IPS-15b (cell line): ENCODE data around the gene SDC3.

Experiments used
- H3K27me3 ChIP-seq: one replicate; pipeline ENCODE4 v1.6.1; 2013; ENCODE audit warnings: low read length; ENCODE audit not compliant: control insufficient read depth, insufficient read depth
- H3K36me3 ChIP-seq: one replicate; pipeline ENCODE4 v1.6.1; 2013; ENCODE audit warnings: low read length; ENCODE audit not compliant: control insufficient read depth, insufficient read depth
- H3K4me1 ChIP-seq: one replicate; pipeline ENCODE4 v1.6.1; 2013; ENCODE audit warnings: mild to moderate bottlenecking, low read length; ENCODE audit not compliant: control insufficient read depth, insufficient read depth
- H3K4me3 ChIP-seq: one replicate; pipeline ENCODE4 v1.5.1; 2013; ENCODE audit warnings: low read depth, low read length
- H3K9ac ChIP-seq: one replicate; pipeline ENCODE4 v1.6.1; 2013; ENCODE audit warnings: low read depth, mild to moderate bottlenecking, low read length
- H3K9me3 ChIP-seq: one replicate; pipeline ENCODE4 v1.6.1; 2013; ENCODE audit warnings: mild to moderate bottlenecking, low read length; ENCODE audit not compliant: control insufficient read depth, insufficient read depth

Gene SDC3

DNA sequence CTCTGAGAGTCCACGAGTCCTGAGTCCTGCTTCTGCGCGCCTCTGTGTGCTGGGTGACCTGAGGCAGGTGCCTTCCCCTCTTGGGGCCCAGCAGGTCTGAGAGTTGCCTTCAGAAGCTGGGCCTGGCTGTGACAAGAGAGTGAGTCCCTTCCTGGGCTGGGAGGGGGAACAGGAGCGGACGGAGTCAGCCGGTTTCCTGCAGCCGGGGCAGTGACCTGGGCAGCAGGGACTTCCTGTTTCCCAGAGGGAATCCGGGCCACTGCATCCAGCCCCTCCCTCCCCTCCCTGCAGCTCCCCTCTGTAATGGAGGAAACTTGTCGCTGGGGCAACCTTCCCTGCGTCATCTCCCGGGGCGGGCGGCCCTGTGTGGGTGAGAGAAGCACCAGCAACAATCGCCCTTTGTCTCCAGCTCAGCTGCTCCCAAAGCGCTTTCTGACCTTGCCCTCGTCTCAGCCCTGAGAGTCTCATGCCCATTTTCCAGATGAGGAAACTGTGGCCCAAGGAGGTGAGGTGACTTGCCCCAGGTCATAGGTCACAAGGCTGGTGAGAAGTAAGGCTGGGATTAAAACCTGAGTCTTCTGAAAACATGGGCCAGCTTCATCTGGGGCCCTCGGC lies 61.1 kb downstream of the SDC3 start:
- H3K4me3 ChIP-seq = no peak overlapping the region
- no peaks in the 10 kb centered on the region for H3K36me3 ChIP-seq
- no peak overlapping the region for H3K9ac ChIP-seq
- H3K4me1 ChIP-seq = peaks cover 8% of the 10 kb centered on the region
- no peaks in the 10 kb centered on the region for H3K9me3 ChIP-seq
- H3K27me3 ChIP-seq = no peaks in the 10 kb centered on the region

DNA sequence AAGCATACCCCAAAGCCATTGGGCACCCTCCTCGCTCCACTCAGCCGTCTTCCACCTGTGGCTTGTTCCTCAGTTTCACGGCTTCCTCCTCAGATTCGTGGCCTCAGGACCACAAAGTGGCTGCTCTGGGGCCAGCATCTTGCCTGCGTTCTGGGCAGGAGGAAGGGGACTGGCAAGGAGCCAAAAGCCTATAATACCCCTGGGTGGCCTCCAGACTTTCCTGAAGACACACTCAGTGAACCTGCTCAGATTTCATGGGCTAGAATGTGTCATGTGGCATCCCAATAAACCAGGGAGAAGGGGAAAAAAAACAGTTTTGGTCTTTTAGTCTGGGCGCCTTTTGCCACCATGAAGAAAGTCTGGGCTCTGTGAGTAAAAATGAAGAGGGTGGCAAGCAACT lies 62.0 kb downstream of the SDC3 start:
- H3K4me1 ChIP-seq = peaks cover 8% of the 10 kb centered on the region
- no peak overlapping the region for H3K4me3 ChIP-seq
- H3K9me3 ChIP-seq = no peaks in the 10 kb centered on the region
- no peaks in the 10 kb centered on the region for H3K36me3 ChIP-seq
- H3K9ac ChIP-seq = no peak overlapping the region
- no peaks in the 10 kb centered on the region for H3K27me3 ChIP-seq

- Histone ChIP-seq H3K27me3 (no peaks in the 10 kb centered on the region), H3K4me3 (no peak overlapping the region), H3K36me3 (no peaks in the 10 kb centered on the region), H3K9me3 (no peaks in the 10 kb centered on the region), H3K9ac (no peak overlapping the region), H3K4me1 (peaks cover 9% of the 10 kb centered on the region)
Observed at GRCh38 chr1:30845904-30846290, 62.7 kb downstream of the SDC3 start.

DNA sequence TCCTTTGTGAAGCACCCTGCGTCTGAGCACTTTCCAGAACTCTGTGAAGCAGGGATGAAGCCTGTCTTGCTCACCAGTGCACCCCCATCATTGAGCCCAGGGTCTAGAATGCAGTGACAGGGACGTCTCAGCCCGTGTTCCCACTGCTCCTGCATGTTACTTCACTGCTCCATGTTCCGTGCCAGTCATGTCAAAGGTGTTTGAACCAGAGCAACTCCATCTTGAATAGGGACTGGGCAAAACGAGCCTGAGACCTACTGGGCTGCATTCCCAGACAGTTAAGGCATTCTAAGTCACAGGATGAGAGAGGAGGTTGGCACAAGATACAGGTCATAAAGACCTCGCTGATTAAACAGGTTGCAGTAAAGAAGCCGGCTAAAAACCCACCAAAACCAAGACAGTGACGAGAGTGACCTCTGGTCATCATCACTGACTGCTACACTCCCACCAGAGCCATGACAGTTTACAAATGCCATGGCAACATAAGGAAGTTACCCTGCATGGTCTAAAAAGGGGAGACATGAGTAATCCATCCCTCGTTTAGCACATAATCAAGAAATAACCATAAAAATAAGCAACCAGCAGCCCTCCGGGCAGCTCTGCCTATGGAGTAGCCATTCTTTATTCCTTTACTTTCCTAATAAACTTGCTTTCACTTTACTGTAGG lies 63.2 kb downstream of the SDC3 start:
- Histone ChIP-seq H3K27me3 (no peaks in the 10 kb centered on the region), H3K9me3 (no peaks in the 10 kb centered on the region), H3K4me3 (no peak overlapping the region), H3K4me1 (peaks cover 14% of the 10 kb centered on the region), H3K9ac (no peak overlapping the region), H3K36me3 (no peaks in the 10 kb centered on the region)

- Histone ChIP-seq H3K36me3 (no peaks in the 10 kb centered on the region), H3K27me3 (no peaks in the 10 kb centered on the region), H3K4me1 (peaks cover 15% of the 10 kb centered on the region), H3K9ac (no peak overlapping the region), H3K9me3 (no peaks in the 10 kb centered on the region), H3K4me3 (no peak overlapping the region)
Observed at GRCh38 chr1:30844631-30845030, 63.9 kb downstream of the SDC3 start.

DNA sequence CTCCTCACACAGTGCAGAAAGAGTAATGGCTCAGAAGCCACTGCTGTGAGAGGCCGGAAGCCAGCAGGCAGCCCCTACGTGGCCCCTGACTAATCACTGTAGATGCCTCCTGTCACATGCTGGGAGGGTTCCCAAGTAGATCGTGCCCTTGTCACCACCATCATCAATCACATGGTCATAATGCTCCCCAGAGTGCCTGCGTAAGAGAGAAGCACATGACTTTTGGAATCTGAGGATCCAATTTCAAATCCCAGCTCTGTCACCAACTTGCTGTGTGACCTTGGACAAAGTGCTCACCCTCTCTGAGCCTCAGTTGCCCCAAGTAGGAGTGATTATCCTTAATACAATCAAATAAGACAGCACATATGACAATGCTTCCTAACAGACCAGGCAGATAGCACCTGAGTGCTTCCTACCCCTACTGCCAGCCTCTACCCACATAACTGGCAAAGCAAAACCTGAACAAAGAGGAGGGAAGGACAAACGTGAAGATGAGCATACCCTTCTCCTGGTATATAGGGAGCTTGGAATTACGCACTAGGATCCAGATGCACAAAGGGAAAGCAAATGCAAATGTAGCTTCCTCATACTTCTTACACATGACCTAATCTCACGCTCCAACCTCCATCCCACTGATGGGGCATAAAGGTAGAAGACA lies 65.7 kb downstream of the SDC3 start:
- Histone ChIP-seq H3K4me3 (no peak overlapping the region), H3K9ac (no peak overlapping the region), H3K4me1 (peaks cover 15% of the 10 kb centered on the region), H3K9me3 (no peaks in the 10 kb centered on the region), H3K27me3 (no peaks in the 10 kb centered on the region), H3K36me3 (no peaks in the 10 kb centered on the region)

DNA sequence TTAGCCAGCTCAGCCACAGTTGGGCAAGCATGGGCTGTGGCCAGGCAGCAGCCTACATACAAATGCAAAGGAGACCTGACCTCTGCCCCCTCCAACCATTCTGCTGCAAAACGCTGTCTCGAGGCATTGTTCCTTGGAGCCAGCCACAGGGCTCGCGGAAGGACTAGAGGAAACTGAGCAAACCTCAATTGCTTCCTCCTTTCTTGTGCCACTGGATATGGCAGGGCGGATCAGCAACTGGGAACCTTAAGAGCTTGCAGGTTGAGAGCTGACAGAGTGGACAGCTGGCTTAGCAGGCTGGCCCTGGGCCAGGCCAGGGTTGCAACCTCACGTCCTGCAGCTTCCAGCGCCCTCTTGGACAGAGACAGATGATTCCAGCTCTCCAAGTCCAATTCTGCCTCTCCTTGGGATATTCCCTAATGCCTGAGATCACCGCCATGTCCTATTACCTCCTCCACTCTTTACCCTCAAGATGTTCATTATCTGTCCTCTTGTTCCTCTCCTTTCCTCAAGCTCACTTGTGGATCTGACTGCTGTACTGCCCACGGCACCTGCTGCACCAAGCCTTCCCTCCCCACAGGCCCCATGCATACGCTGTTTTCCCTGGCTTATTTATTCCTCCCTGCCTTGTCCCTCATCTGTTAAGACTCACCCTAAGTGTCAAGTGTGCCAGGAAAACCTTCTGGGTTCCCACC lies 67.5 kb downstream of the SDC3 start:
- H3K9ac ChIP-seq = no peak overlapping the region
- no peaks in the 10 kb centered on the region for H3K27me3 ChIP-seq
- no peak overlapping the region for H3K4me3 ChIP-seq
- peaks cover 11% of the 10 kb centered on the region for H3K4me1 ChIP-seq
- no peaks in the 10 kb centered on the region for H3K9me3 ChIP-seq
- H3K36me3 ChIP-seq = no peaks in the 10 kb centered on the region

- H3K27me3 ChIP-seq = no peaks in the 10 kb centered on the region
Observed at GRCh38 chr1:30839827-30840359, 68.7 kb downstream of the SDC3 start.

GRCh38 chr1:30838996-30839395 lies 69.6 kb downstream of the SDC3 start:
- H3K4me3 ChIP-seq = no peak overlapping the region
- H3K9me3 ChIP-seq = no peaks in the 10 kb centered on the region
- no peaks in the 10 kb centered on the region for H3K36me3 ChIP-seq
- H3K4me1 ChIP-seq = peaks cover 6% of the 10 kb centered on the region
- no peaks in the 10 kb centered on the region for H3K27me3 ChIP-seq
- no peak overlapping the region for H3K9ac ChIP-seq

More at GRCh38 chr1:30839827-30840359, 68.7 kb downstream of the SDC3 start:
- H3K9me3 ChIP-seq = no peaks in the 10 kb centered on the region
- H3K4me1 ChIP-seq = peaks cover 7% of the 10 kb centered on the region
- no peaks in the 10 kb centered on the region for H3K36me3 ChIP-seq
- no peak overlapping the region for H3K4me3 ChIP-seq
- H3K9ac ChIP-seq = no peak overlapping the region

- Histone ChIP-seq H3K27me3 (no peaks in the 10 kb centered on the region), H3K36me3 (no peaks in the 10 kb centered on the region), H3K4me1 (peaks cover 6% of the 10 kb centered on the region), H3K9ac (no peak overlapping the region), H3K4me3 (no peak overlapping the region), H3K9me3 (no peaks in the 10 kb centered on the region)
Observed at GRCh38 chr1:30837653-30838052, 70.9 kb downstream of the SDC3 start.

GRCh38 chr1:30834253-30834652 lies 74.3 kb downstream of the SDC3 start:
- Histone ChIP-seq H3K36me3 (no peaks in the 10 kb centered on the region), H3K4me3 (no peak overlapping the region), H3K9ac (no peak overlapping the region), H3K27me3 (no peaks in the 10 kb centered on the region), H3K9me3 (no peaks in the 10 kb centered on the region), H3K4me1 (no peaks in the 10 kb centered on the region)
